Body of pancreas (tissue), 4 donors: ENCODE results near the gene AGT. TPM values are rescaled to one million over a fixed set of nuclear protein-coding genes. Genes with fewer than 3 reads are reported as not detected.
A peak's percentile ranks its signal among the peaks of the same experiment; 100 is the strongest.

Source experiments
- ATAC-seq: fragments of 150-250 bp; one replicate; pipeline ENCODE4 v1.9.1; 2016
- DNase-seq, 4 donors: peaks; one replicate each; pipeline ENCODE4 v3.0.0-alpha.2; 2019
- H3K27ac ChIP-seq, 4 donors: fragments of 200-600 bp; sonication (generic); 1 replicate in 3 of 4; 2 replicates in 1 of 4; pipeline versions ENCODE4 v1.5.1 to v1.6.1; 2016 to 2019; ENCODE audit warnings: mild to moderate bottlenecking in 1 of 4, mixed read lengths in 1 of 4, moderate library complexity in 1 of 4
- H3K27me3 ChIP-seq, 2 donors: fragments of 200-600 bp; sonication (generic); one replicate each; pipeline ENCODE4 v1.6.0; 2016; ENCODE audit warnings: mild to moderate bottlenecking in 1 of 2
- H3K36me3 ChIP-seq, 2 donors: fragments of 200-600 bp; sonication (generic); replicated peaks in 1 of 2; 2 replicates each; pipeline ENCODE4 v1.5.1; 2016; ENCODE audit warnings: low read depth in 2 of 2; ENCODE audit not compliant: insufficient read depth in 1 of 2
- H3K4me1 ChIP-seq: fragments of 200-600 bp; sonication (generic); one replicate; pipeline ENCODE4 v1.6.0; 2016
- H3K4me3 ChIP-seq, 2 donors: fragments of 200-600 bp; sonication (generic); 1 replicate in 1 of 2; 2 replicates in 1 of 2; pipeline ENCODE4 v1.5.1; 2016 to 2019
- H3K9me3 ChIP-seq, 3 donors: fragments of 200-600 bp; sonication (generic); 1 replicate in 2 of 3; 2 replicates in 1 of 3; pipeline ENCODE4 v1.5.1; 2016
- POLR2A ChIP-seq, 3 donors: fragments of 450-650 bp; IDR thresholded peaks; one replicate each; pipeline ENCODE4 v1.6.1; 2016; ENCODE audit warnings: antibody characterized with exemption in 3 of 3, mild to moderate bottlenecking in 2 of 3
- WGBS, 2 donors: methylation state at CpG; one replicate each; pipeline ENCODE4 v1.1.5; 2017; 5-methylcytosine and 5-hydroxymethylcytosine counted together
- intact Hi-C: fragments of 100-400 bp; cut with DNase I; formaldehyde crosslinking; loops from one replicate; pipeline ENCODE4 v1.15.1; 2023
- total RNA-seq, 2 donors: library from RNA; depleted of rRNA; stranded (reverse); fragments of >200 nt; gene quantifications; one replicate each; pipeline ENCODE4 v1.1.0, GENCODE V29; 2016
- TF ChIP-seq, protein P1 (sequence below), 7 experiments: fragments of 450-650 bp in 4 of 7; fragments of 200-600 bp in 3 of 7; sonication (generic) in 3 of 7; IDR thresholded peaks; one replicate each; pipeline ENCODE4 v1.5.1; 2016 to 2019; ENCODE audit warnings: antibody characterized with exemption in 7 of 7

Gene AGT
- total RNA-seq, 2 donors from 2014 or later, result 5.6 to 11.2 TPM

DNA sequence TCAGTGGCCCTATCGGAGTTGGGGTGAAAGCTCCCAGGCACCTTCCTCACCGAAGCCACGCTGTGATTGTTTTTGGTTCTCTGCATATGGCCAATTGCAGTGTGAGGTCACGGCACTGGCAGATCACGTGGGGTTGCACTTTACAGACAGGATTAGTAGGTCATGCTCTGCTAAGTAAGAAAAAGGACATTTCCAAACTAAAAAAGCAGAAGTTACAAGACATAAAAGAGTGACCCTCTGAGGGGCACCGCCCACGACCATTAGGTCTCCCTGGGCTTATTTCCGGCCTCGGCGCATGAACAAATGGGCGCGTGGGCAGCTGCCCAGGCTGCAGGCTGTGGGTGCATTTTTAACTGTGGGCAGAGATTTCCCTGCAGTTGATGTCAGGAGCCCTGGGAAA lies 35.2 kb upstream of the AGT start:
- Histone ChIP-seq H3K27ac (no peak overlapping the region), H3K4me1 (peaks cover 6% of the 10 kb centered on the region), H3K4me3 (no peak overlapping the region), H3K27me3 (no peaks in the 10 kb centered on the region), H3K36me3 (no peaks in the 10 kb centered on the region), H3K9me3 (no peaks in the 10 kb centered on the region)
- TF ChIP-seq, protein P1, sequence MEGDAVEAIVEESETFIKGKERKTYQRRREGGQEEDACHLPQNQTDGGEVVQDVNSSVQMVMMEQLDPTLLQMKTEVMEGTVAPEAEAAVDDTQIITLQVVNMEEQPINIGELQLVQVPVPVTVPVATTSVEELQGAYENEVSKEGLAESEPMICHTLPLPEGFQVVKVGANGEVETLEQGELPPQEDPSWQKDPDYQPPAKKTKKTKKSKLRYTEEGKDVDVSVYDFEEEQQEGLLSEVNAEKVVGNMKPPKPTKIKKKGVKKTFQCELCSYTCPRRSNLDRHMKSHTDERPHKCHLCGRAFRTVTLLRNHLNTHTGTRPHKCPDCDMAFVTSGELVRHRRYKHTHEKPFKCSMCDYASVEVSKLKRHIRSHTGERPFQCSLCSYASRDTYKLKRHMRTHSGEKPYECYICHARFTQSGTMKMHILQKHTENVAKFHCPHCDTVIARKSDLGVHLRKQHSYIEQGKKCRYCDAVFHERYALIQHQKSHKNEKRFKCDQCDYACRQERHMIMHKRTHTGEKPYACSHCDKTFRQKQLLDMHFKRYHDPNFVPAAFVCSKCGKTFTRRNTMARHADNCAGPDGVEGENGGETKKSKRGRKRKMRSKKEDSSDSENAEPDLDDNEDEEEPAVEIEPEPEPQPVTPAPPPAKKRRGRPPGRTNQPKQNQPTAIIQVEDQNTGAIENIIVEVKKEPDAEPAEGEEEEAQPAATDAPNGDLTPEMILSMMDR (IDR thresholded peaks at IDR 0.05), result no peak
- no peak for TF ChIP-seq POLR2A (IDR thresholded peaks at IDR 0.05)
- no peak for DNase-seq
- ATAC-seq, result no peak
- WGBS, 2 donors, result 80 to 85% methylated on average over 12 of the region's 12 CpGs
- intact Hi-C loops, result no loop called here

DNA sequence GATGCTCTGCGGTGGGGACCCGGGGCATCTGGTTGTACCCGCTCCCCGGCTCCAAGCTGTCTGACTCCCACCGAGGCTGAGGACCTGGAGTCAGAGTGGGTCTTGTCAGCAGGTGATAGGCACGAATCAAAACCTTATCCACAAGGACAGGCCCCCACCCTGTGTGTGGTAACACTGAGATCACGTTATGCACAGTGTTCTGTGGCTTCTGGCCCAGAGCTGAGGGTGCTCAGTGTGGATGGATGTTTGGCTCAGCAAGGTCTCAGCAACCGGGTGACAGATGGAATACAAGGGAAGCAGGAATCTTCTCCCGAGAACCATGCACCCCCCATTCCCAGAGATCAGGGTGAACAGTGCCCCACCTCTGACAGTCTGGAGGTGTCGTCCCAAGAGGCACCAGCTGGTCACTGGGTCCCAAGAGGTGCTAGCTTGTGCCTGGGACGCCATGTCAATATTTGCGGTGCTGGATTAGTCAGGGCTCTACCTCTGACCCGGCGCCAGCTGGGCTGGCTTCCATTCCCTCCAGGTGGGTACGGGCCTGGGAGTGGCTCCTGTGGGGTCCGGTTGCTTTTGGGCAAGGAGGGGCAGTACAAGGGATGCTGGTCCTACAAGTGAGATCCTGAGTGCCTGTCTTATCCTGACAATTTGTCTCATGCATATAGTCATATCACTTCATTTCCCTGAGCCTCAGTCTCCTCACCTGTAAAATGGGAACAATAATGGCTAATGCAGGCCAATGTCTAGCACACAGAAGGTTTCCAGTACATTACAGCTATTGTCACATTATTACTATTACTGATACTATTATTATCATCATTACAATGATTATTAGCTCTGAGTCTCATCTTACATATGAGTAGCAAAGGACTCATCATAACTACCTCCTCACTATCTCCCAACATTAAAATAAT lies 34.2 kb upstream of the AGT start:
- H3K4me1 ChIP-seq, result peaks cover 6% of the 10 kb centered on the region
- H3K4me3 ChIP-seq, result no peak overlapping the region
- H3K27me3 ChIP-seq, result no peaks in the 10 kb centered on the region
- intact Hi-C loops, result no loop called here
- WGBS, 2 donors, result 47 to 74% methylated on average over 11 to 16 of the region's 16 CpGs
- H3K36me3 ChIP-seq, result no peaks in the 10 kb centered on the region
- H3K27ac ChIP-seq, result no peak overlapping the region
- no peak for ATAC-seq
- H3K9me3 ChIP-seq, result no peaks in the 10 kb centered on the region
- DNase-seq, result peak in 2 of 4 donors; percentile 38 to 72
- TF ChIP-seq, protein P1 (IDR thresholded peaks at IDR 0.05), result no peak
- no peak for TF ChIP-seq POLR2A (IDR thresholded peaks at IDR 0.05)

DNA sequence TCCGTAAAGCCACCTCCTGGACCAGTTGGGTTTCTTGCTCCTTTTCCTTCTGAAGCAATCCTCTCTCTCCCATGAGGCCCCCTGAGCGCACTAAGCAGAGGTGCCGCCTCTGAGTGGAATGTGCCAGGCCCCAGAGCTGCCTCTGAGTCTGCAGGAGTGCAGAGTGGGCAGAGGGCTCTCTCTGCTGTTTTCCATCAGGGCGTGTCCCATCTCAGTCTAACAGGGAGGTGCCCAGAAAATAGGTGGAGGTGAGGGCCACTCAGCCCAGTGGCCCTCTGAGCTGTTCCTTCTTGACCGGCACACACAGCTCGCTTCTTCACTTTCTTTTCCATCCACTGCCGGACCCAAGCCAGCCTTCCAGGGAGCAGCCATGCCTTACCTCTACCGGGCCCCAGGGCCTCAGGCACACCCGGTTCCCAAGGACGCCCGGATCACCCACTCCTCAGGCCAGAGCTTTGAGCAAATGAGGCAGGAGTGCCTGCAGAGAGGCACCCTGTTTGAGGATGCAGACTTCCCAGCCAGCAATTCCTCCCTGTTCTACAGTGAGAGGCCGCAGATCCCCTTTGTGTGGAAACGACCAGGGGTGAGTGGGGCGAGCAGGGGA lies 33.3 kb upstream of the AGT start, which contains the start of gene CAPN9:
Gene CAPN9, plus strand, starts transcription at position 262 of the 604 bp plus-strand sequence. Its CDS starts 109 bp downstream, at position 371.
- no peak for DNase-seq
- no peak for ATAC-seq
- H3K9me3 ChIP-seq, result no peaks in the 10 kb centered on the region
- intact Hi-C loops, result no loop called here
- WGBS, 2 donors, result 71 to 74% methylated on average over 14 of the region's 14 CpGs
- TF ChIP-seq, protein P1 (IDR thresholded peaks at IDR 0.05), result no peak
- TF ChIP-seq POLR2A (IDR thresholded peaks at IDR 0.05), result no peak
- H3K27me3 ChIP-seq, result no peaks in the 10 kb centered on the region
- H3K36me3 ChIP-seq, result no peaks in the 10 kb centered on the region
- H3K4me3 ChIP-seq, result no peak within 1 kb of the TSS
- no peak within 1 kb of the TSS for H3K27ac ChIP-seq
- peaks cover 6% of the 10 kb centered on the region for H3K4me1 ChIP-seq

DNA sequence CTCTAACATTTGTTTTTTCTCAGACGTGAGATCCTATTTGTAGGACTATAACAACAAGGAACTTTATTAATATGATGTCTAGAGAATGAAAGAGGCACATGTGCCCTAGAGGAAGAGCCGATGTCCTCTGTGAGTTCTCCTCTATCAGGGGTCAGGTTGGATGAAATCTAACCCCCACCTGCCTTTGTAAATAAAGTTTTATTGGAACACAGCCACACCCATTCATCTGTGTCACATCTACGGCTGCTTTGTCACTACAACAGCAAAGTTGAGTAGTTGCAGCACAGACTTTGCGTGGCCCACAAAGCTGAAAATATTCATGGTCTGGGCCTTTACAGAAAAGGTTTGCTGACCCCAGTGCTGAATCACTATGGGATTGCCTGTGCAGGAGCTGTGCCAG lies 32.7 kb upstream of the AGT start:
- intact Hi-C loops, result no loop called here
- Histone ChIP-seq H3K4me3 (no peak overlapping the region), H3K36me3 (no peaks in the 10 kb centered on the region), H3K27me3 (no peaks in the 10 kb centered on the region), H3K9me3 (no peaks in the 10 kb centered on the region), H3K27ac (no peak overlapping the region), H3K4me1 (peaks cover 6% of the 10 kb centered on the region)
- TF ChIP-seq, protein P1 (IDR thresholded peaks at IDR 0.05), result no peak
- TF ChIP-seq POLR2A (IDR thresholded peaks at IDR 0.05), result no peak
- ATAC-seq (no peak), DNase-seq (no peak)
- 76 to 78% methylated on average over 4 of the region's 4 CpGs for WGBS, 2 donors
